Heart right ventricle (tissue), 16 donors: Measurements from ENCODE around the gene IBA57. TPM values are rescaled to one million over a fixed set of nuclear protein-coding genes. Genes with fewer than 3 reads are reported as not detected.
"Not testable (repeated sequence)": the region's sequence is repeated elsewhere in the genome, so short reads cannot be mapped to it uniquely, and the experiment has no call there.

Experiments used
- ATAC-seq, 8 donors: fragments of 200-7000 bp; cut with Tn5 transposase; one replicate each; pipeline ENCODE4 v1.9.1; 2020; ENCODE audit warnings: mild to moderate bottlenecking in 8 of 8, moderate library complexity in 8 of 8, moderate number of reproducible peaks in 1 of 8
- DNase-seq, 2 donors: peaks; one replicate each; pipeline ENCODE4 v3.0.0-alpha.2; 2020
- H3K27ac ChIP-seq, 10 donors: fragments of 200-600 bp; sonication (generic) in 2 of 10; one replicate each; pipeline versions ENCODE4 v1.5.0 to v1.8.0; 2020 to 2022; ENCODE audit warnings: mild to moderate bottlenecking in 3 of 10
- H3K27me3 ChIP-seq, 7 donors: fragments of 200-600 bp; one replicate each; pipeline ENCODE4 v1.8.0; 2021 to 2022; ENCODE audit warnings: mild to moderate bottlenecking in 2 of 7
- H3K36me3 ChIP-seq, 9 donors: fragments of 200-600 bp; sonication (generic) in 1 of 9; one replicate each; pipeline versions ENCODE4 v1.5.0 to v1.8.0; 2020 to 2022; ENCODE audit warnings: mild to moderate bottlenecking in 2 of 9
- H3K4me1 ChIP-seq, 9 donors: fragments of 200-600 bp; sonication (generic) in 1 of 9; one replicate each; pipeline versions ENCODE4 v1.5.0 to v1.8.0; 2020 to 2022; ENCODE audit warnings: mild to moderate bottlenecking in 4 of 9
- H3K4me3 ChIP-seq, 10 donors: fragments of 200-600 bp; sonication (generic) in 2 of 10; one replicate each; pipeline versions ENCODE4 v1.5.0 to v1.8.0; 2020 to 2022; ENCODE audit warnings: mild to moderate bottlenecking in 7 of 10, moderate library complexity in 2 of 10
- H3K9me3 ChIP-seq, 11 donors: fragments of 200-600 bp in 10 of 11; sonication (generic) in 2 of 11; one replicate each; pipeline versions ENCODE4 v1.5.0 to v1.8.0; 2013 to 2022; ENCODE audit warnings: mild to moderate bottlenecking in 2 of 11, control low read depth in 1 of 11, moderate library complexity in 1 of 11
- CTCF ChIP-seq, 9 donors: fragments of 200-600 bp; sonication (generic) in 2 of 9; IDR thresholded peaks; one replicate each; pipeline versions ENCODE4 v1.5.0 to v1.8.0; 2021 to 2022; ENCODE audit warnings: antibody characterized with exemption in 9 of 9, mild to moderate bottlenecking in 5 of 9, moderate library complexity in 1 of 9
- WGBS, 2 donors: extraction: QIAGEN DNeasy Blood & Tissue Kit; methylation state at CpG; one replicate each; pipeline ENCODE4 v1.1.7; 2013; ENCODE audit warnings: inconsistent platforms in 1 of 2; 5-methylcytosine and 5-hydroxymethylcytosine counted together
- intact Hi-C, 10 donors: fragments of 100-400 bp; cut with DNase I; formaldehyde crosslinking; loops; one replicate each; pipeline versions ENCODE4 v1.11.1 to v1.14.2; 2022
- polyA plus RNA-seq, 2 donors: library from polyadenylated mRNA; stranded (reverse); fragments of 200-250 nt; gene quantifications; one replicate each; pipeline ENCODE4 v1.2.3, GENCODE V29; 2013
- total RNA-seq, 10 donors: library from RNA; stranded (reverse); fragmentation: NEBNext Ultra II Directional in 3 of 10; extraction: Animal tissue kit (Norgen Biotek cat#: 25700) in 3 of 10; gene quantifications; one replicate each; pipeline versions ENCODE4 v1.2.1 to v1.2.4, GENCODE V29; 2021 to 2023
- donor health status: Arrhythmogenic right ventricular cardiomyopathy.
- donor health status: ischemic (EF 13 %, LVEDD 7.1; RV severe dilation, severe dysfunction).
- donor health status: healthy with polysubstance abuse.
- donor health status: DM: no; HTN: yes; CAD: no.
- donor health status: DM: no; HTN: no; CAD: no.
- donor health status: ischemic (EF 25% LVEDD 6.9; RV normal size, moderate dysfunction).
- donor health status: ischemic (EF 25% LVEDD 5.7; RV mildly dilated, moderate dysfunction).
- donor health status: healthy.
- donor health status: DM: yes; HTN: yes; CAD: no.
- donor health status: Ischemic cardiomyopathy.
- donor health status: ischemic (EF 35%, LVEDD 5.7; RV mildly dilated, moderate dysfunction).
- donor health status: nonischemic (EF 11% LVEDD 7.7; RV severe dilation, severe dysfunction).
- donor health status: DM: yes; HTN: yes; CAD: no.
- donor health status: PGD.
- donor health status: ischemic (EF 29% LVEDD 5.4; RV normal size, mild dysfunction).
- donor health status: nonischemic (EF 23%, LVEDD 6.1; RV moderate dilation, normal function).

IBA57 gene
- total and polyA plus RNA-seq, 12 donors: 2.8 to 20.3 (median 16.1) TPM

- H3K4me1 ChIP-seq: peaks cover 5 to 66% (median 21%) of the 10 kb centered on the region in 9 donors
- intact Hi-C loops: no loop called here
- H3K36me3 ChIP-seq: peaks cover 0 to 85% (median 4%) of the 10 kb centered on the region in 9 donors
- TF ChIP-seq CTCF (IDR thresholded peaks at IDR 0.05): no peak
- H3K27ac ChIP-seq: peak overlapping the region in 3 of 10 donors; percentile 9 to 21 (median 16)
- WGBS, 2 donors: 65 to 74% methylated on average over 14 of the region's 14 CpGs
- DNase-seq: no peak
- peaks cover 0 to 7% (median 0%) of the 10 kb centered on the region in 7 donors for H3K27me3 ChIP-seq
- H3K4me3 ChIP-seq: no peak overlapping the region
- peak in 5 of 8 donors; percentile 9 to 45 (median 26) for ATAC-seq
- H3K9me3 ChIP-seq: no peaks in the 10 kb centered on the region
These were observed 53.1 kb downstream of the IBA57 start for GRCh38 chr1:228218513-228219244.

- H3K36me3 ChIP-seq: peaks cover 0 to 90% (median 7%) of the 10 kb centered on the region in 9 donors
- no peak overlapping the region for H3K4me3 ChIP-seq
- H3K27me3 ChIP-seq: peaks cover 0 to under 1% (median 0%) of the 10 kb centered on the region in 7 donors
- peak in 1 of 8 donors; percentile 5 for ATAC-seq
- DNase-seq: no peak
- peaks cover 0 to 4% (median 0%) of the 10 kb centered on the region in 11 donors for H3K9me3 ChIP-seq
- H3K27ac ChIP-seq: peak overlapping the region in 3 of 10 donors; percentile 9 to 21 (median 16)
- peaks cover 0 to 64% (median 19%) of the 10 kb centered on the region in 9 donors for H3K4me1 ChIP-seq
- intact Hi-C loops: no loop called here
- TF ChIP-seq CTCF (IDR thresholded peaks at IDR 0.05): no peak
- WGBS, 2 donors: 78 to 90% methylated on average over 16 of the region's 16 CpGs
These were observed 53.8 kb downstream of the IBA57 start for GRCh38 chr1:228219245-228219961.

GRCh38 chr1:228219962-228220780 lies 54.6 kb downstream of the IBA57 start:
- 86 to 88% methylated on average over 28 of the region's 28 CpGs for WGBS, 2 donors
- Histone ChIP-seq H3K4me1 (peaks cover 0 to 58% (median 19%) of the 10 kb centered on the region in 9 donors), H3K9me3 (peaks cover 0 to 12% (median 7%) of the 10 kb centered on the region in 11 donors), H3K27me3 (no peaks in the 10 kb centered on the region), H3K36me3 (peaks cover 0 to 90% (median 14%) of the 10 kb centered on the region in 9 donors), H3K4me3 (no peak overlapping the region), H3K27ac (no peak overlapping the region)
- intact Hi-C loops: no loop called here
- TF ChIP-seq CTCF (IDR thresholded peaks at IDR 0.05): no peak
- no peak for DNase-seq
- no peak for ATAC-seq

- Histone ChIP-seq H3K36me3 (peaks cover 0 to 93% (median 22%) of the 10 kb centered on the region in 9 donors), H3K4me1 (peaks cover 0 to 55% (median 16%) of the 10 kb centered on the region in 9 donors), H3K9me3 (peaks cover 0 to 17% (median 8%) of the 10 kb centered on the region in 11 donors)
- H3K4me3 ChIP-seq, DNase-seq, H3K27ac ChIP-seq, ATAC-seq, H3K27me3 ChIP-seq, intact Hi-C loops: not testable (repeated sequence)
- WGBS, 2 donors: 84 to 86% methylated on average over 9 of the region's 9 CpGs
These were observed 55.5 kb downstream of the IBA57 start for GRCh38 chr1:228221097-228221496.
